DMS153 treated with DMSO at 0.1 percent for 48 hours (cell line): Measurements from ENCODE around the gene QRICH2.
"Not testable (repeated sequence)": the region's sequence is repeated elsewhere in the genome, so short reads cannot be mapped to it uniquely, and the experiment has no call there.

Experiments used
- DNase-seq: peaks from one replicate; lab custom pipeline; 2025; ENCODE audit not compliant: unreplicated experiment; lab: John Stamatoyannopoulos, UW

QRICH2 gene

GRCh38 chr17:76233588-76234353, 74.3 kb downstream of the QRICH2 start:
- DNase-seq, result no peak

- DNase-seq, result no peak
These were observed 75.7 kb downstream of the QRICH2 start for GRCh38 chr17:76232342-76232741.

GRCh38 chr17:76226749-76227148, 81.3 kb downstream of the QRICH2 start:
- DNase-seq, result not testable (repeated sequence)

GRCh38 chr17:76225373-76226086, 82.5 kb downstream of the QRICH2 start:
- not testable (repeated sequence) for DNase-seq
